HG03571 (cell line): ENCODE measurements around the gene TNP2.

Experiments
- ATAC-seq: cut with Tn5 transposase; IDR thresholded peaks from one replicate; pipeline ENCODE4 v1.9.1; 2021; ENCODE audit not compliant: unreplicated experiment

Gene TNP2

DNA sequence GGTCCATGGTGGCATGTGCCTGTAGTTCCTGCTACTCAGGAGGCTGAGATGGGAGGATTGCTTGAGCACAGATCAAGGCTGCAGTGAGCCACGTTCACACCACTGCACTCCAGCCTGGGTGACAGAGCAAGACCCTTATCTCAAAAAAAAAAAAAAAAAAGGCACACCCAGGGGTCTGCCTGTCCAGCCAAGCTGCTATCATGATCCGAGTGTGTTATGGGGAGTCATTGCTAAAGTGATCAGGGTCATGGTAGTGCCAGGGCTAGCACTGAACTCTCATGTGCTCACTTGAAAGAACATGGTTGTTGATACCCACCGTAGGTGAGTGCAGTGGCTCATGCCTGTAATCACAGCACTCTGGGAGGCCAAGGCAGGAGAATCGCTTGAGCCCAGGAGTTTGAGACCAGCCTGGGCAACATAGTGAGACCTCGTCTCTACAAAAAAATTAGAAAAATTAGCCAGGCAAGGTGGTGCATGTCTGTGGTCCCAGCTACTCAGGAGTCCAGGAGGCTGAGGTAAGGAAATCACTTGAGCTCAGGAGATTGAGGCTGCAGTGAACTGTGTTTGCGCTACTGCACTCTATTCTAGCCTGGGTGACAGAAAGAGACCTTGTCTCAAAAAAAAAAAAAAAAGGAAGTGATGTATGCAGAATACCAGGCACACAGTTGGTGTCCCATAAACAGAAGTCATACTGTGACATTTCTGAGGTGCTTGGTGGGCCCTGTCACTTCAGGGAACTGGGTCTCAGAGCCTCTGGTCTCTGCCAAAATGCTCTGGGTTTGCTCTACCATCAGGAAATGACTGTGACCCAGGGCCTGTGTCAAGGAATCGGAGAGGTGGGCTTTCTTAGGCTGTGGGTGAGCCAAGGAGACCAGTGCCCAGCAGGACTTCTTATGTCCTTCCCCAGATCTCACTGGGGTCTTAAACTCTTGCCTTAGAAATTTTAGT, 9.8 kb upstream of the TNP2 start:
- ATAC-seq, result no peak

DNA sequence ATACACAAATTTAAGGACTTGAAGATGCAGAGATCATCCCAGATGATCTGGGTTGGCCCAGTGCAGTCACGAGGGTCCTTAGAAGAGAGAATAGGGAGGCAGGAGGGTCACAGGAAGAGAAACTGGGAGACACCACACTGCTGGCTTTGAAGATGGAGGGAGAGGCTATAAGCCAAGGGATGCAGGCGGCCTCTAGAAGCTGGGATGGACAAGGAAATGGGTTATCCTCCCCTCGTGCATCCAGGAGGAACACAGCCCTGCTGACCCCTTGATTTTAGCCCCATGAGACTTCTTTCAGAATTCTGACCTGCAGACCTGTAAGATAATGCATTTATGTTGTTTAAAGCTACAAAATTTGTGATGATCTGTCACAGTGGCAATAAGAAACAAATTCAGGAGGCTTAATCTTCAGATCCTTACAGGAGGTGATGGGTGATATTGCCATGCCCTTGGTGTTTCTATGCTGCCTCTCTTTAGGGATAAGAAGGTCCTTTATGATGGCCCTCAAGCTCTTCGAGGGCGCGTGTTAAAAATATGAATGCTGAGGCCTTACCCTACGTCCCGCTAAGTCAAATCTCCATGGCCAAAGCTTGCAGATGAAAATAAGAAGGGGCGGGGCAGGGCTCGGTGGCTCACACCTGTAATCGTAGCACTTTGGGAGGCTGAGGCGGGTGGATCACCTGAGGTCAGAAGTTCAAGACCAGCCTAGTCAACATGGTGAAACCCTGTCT, 8.6 kb upstream of the TNP2 start:
- no peak for ATAC-seq

DNA sequence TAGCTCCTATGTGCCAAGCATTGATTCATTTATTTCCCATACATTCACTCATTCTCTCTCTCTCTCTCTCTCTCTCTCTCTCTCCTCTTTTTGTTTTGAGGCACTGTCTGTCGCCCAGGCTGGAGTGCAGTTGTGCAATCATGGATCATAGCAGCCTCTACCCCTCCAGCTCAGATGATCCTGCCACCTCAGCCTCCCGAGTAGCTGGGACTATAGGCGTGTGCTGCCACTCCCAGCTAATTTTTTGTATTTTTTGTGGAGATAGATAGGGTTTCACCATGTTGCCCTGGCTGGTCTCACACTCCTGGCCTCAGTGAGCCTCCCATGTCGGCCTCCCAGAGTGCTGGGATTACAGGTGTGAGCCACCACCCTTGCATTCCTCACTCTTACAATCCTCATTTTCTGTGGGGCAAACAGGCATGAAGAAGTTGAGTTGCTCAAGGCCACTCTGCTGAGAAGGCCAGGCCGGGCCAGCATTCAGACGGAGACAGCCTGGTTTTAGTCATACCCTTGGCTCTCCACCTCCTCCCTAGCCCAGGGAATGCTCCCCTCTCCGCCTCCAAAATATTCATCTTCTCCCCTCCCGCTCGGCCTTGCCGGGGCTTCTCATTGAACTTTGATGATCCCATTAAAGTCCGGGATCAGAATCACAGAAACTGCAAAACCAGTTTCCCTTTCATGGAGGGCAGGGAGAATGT, 7.9 kb upstream of the TNP2 start:
- no peak for ATAC-seq

DNA sequence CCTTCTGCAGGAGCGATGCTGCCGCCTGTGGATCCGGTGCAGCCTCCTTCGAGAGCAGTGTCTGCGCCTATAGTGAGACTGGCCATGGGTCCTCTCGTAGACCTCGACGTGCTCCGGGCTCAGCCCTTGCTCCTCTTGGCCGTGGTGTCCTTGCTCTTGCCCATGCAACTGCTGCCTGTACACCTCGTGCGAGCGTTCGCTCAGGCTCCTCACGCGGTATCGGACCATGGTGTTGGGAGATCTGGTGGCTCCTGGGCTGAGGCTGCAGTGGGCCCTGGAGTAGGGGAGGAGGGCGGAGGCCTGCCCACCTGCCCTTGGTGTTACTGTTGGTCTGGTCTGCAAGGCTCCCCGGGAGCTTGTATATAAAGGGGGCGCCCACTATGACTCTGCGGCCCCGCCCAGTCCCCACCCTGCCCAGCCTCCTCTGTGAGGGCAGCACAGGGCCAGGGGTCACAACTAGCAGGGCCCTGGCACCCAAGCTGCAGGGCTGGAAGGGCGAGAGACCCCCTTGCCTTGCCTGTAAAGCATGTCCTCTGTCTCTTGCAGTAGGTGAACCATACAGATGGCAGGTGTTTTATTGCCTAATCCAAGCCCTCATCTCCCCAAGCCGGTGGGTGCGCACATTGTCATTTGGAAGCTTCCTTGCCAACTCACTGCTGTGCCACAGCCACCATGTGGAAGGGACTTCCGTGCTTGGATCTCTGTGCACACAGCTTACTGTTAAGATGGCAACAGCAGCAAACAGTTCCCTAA, 7.2 kb upstream of the TNP2 start, which contains the start of gene PRM2:
Gene PRM2, minus strand, starts transcription at position 338 of the 753 bp plus-strand sequence. Its CDS starts 110 bp downstream, at position 228.
- no peak for ATAC-seq

DNA sequence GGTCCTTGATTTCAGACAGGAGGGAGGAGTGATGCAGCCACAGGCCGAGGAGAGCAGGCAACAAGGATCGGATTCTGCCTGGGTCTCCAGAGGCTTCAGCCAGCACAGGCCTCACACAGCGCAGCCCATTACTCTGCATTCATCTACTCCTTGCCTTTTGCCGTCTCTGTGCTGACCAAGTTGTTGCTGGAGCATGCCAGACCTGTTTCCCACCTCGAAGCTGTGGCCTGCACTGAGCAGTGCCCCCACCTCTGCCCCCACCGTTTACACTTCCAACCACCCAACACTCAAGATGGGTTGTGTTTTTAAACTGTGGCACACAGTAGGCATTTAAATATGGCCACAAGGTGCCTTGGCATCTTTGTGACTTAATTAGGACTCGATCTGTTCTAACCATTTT, 5.8 kb upstream of the TNP2 start:
- ATAC-seq, result no peak

DNA sequence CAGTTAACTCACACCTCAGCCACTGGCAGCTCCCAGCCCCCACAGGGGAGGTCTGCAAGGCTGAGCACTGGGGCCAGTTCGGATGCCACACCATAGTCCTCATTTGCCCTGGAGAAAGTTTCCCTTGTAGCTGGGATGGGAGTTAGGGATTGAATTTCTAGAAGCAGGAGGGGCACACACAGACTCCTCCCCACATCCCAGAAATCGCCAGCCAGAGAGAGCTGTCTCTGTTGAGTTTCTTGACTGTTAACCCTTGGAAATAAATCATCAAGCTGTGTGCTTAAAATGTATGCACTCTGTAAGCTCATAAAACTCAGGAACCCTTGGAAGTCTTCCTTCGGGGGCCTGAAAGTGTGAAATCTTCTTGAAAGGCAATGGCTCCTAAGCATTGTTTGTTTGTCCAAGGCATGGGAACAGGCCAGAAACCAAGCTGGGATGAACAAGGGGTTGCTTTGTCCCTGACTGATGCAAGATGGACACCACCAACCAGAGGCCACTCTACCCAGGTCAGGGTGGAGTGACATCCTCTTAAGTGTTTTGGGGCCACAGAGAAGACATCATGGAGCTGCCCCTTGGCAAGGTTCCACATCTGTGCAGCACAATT, 4.7 kb upstream of the TNP2 start:
- no peak for ATAC-seq

DNA sequence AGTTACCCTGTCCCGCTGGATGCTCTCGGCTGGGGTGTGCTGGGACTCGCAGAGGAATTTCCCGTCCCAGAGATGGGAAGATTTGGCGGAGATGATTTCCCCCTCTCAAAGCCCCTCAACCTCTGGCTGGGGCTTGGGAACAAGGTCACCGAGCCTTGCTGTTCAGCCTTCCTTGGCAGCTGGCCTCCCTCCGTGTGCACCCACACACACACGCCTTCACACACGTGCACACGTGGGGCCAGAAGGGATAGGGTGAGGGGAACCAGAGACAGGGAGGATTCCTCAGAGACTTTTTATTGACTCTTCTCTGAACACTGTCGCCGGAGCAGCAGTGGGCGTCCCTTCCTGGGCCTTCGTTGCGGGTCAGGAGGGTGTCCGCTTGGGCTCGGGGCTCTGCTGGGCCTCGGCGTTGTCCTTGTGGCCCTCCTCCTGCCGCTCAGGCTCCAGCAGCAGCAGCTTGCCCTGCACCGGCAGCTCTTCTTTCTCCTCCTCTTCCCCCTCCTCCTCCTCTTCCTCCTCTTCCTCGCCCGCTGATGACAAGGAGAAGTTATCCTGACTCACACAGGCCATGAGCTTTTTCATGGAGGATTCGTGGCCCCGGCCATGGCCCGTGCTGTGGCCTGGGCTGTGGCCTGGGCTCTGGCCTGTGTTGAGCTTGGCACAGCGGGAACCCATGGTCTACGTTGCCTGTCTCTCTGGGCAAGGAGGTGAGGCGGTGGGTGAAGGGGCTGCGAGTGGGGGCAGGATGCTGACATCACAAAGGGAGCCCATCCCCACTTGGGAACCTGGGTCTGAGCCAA, 4.0 kb upstream of the TNP2 start, which contains the start of gene PRM3:
Gene PRM3, minus strand, starts transcription at position 709 of the 800 bp plus-strand sequence. Its CDS starts 34 bp downstream, at position 675.
- ATAC-seq, result no peak

DNA sequence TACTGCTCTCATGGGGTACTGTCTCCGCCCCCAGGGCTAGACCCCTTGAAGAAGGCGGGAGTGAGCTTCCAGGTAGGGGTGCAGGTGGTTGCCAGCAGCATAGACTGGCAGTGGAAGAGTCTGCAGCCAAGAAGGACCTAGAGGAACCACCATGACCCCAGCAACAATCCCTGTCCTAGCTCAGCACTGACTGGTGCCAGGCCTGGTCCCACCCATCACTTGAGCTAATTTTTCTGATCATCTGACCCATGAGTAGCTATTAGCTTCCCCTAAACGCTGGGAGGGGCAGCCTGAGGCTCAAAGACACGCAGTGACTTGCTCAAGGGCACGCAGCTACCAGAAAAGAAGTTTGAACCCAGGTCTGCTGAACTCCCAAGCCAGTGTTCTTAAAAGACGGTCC, 3.4 kb upstream of the TNP2 start:
- no peak for ATAC-seq

DNA sequence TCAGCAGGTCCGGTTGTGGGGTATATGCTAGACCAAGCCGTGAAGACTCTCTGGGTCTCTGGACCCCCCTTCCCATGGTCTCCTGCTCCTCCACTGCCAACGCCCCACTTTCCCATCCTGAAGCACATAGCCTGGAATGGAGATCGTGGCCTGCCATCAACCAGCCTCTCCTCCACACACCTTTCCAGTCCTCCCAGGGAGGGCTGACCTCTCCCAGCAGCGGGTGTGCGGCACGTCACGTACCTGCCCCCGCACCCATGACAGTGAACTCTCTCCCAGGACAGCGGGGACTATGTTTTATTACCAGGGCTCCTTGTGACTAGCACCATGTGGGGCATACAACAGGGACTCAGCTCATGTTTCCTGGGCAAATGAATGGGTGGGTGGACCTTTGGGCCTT, 2.5 kb upstream of the TNP2 start:
- no peak for ATAC-seq

DNA sequence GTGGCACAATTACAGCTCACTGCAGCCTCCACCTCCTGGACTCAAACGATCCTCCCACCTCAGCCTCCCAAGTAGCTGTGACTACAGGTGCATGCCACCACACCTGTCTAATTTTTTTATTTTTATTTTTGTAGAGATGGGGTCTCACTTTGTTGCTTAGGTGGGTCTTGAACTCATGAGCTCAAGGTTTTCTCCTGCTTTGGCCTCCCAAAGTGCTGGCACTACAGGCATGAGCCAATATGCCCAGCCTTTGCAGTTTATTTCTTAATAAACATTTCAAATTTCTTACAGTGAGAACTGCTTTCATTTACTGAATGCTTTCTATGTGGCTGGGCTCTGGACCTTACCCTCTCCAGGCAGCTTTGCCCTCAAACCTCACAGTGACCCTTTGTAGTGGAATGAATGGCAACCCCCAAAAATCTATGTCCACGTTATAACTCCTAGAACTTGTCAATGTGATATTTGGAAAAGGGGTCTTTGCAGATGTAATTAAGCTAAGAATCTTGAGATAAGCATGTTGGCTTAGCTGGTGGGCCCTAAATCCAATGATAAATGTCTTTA, 1.6 kb upstream of the TNP2 start:
- ATAC-seq, result no peak

DNA sequence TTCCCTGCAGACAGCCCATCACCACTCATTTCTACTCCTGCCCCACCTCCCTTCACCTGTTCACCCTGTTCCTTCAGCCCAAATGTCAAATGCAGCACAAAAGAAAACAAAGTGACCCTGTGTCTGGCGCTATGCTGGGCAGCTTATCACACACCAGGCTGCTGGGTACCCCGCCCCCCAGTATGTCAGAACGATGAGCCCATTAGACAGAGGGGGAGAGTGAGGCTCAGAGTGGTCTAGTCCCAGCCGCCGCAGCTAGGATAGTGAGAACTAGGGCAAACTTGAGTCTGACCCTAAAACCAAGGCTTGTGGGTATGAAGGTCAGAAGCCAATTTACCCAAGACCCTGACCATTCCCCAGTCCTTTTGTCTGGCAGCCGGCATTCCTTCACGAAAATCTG, 4.0 kb downstream of the TNP2 start:
- no peak for ATAC-seq

DNA sequence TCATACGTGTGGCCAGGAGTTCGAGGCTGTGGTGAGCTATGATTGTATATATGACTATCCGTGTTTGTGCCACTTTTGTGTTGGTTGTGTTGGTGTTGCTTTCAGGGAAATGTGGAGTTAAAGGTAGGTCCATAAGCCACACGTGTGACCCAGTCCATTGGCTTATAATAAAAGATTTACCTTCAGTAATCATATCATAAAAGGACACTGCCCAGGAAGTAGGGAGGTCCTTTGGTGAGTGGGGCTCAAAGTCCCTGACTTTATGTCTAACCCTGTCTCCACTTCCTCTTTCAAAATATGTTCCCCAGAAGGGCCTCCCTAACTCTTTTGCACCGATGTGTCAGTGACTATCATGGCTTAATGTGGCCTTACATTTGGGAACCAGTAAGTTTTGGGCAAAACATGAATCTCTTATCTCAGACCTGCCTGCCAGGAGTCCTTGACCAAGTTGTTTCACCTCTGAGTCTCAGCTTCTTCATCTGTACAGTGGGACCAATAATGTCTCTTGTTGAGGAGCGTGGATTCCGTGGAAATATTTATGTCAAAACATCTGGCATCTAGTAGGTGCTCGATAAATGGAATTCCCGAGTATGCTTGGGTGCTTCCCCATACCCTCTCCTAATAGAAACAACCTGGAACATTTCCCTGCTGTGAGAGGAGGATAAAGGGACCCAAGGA, 4.8 kb downstream of the TNP2 start:
- ATAC-seq, result no peak

DNA sequence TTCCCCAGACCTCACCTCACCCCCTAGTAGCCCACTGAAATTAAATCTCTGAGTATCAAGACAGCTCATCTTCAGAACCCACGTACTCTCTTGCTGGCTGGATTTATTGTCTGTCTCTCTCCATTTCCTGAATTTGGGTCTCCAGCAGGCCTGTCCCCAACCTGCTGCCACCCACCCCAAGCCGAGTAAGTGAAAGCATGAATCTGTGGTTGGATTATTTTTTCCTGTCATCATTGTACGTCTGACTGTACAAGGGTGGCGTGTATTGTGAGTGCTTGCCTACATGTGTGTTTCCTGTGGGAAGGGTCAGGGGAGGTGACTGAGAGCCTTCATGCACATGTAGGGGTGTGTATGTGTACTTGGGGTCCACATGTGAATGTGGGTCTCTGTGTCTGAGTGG, 5.4 kb downstream of the TNP2 start:
- no peak for ATAC-seq

DNA sequence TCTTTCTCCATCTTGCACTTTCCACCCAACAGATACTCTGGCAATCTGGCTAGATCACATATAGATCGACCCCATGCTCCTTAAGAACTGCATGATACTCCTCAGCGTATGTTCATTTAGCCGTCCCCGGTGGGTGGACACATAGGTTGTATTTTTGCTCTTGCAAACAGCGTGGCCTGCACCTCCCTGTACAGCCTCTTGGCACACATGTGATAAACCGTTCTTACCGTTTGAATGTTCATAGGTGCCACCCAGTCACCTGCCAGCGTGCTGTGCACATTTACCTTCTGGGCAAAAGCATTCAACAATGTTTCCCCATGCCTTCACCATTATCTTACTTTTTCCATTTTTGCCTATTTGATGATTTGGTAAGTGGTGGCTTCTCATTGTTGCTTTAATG, 6.2 kb downstream of the TNP2 start:
- no peak for ATAC-seq

DNA sequence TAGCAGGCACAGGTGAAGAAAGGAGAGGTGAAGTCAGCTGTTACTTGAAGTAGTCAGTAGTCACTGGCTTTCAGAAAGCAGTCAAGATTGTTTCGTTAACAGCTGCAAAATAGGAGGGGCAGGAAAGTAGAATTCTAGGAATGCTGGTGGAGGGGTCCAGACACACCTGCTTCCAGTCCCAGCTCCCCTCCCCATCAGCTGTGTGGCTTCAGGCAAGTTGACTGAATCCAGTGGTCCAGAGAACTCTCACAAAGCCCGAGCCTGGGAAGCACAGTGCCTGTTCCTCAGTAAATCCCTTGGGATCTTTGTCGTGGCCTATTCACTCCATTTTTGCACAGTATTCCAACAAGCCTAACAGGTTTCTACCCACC, 8.5 kb downstream of the TNP2 start:
- ATAC-seq, result no peak

DNA sequence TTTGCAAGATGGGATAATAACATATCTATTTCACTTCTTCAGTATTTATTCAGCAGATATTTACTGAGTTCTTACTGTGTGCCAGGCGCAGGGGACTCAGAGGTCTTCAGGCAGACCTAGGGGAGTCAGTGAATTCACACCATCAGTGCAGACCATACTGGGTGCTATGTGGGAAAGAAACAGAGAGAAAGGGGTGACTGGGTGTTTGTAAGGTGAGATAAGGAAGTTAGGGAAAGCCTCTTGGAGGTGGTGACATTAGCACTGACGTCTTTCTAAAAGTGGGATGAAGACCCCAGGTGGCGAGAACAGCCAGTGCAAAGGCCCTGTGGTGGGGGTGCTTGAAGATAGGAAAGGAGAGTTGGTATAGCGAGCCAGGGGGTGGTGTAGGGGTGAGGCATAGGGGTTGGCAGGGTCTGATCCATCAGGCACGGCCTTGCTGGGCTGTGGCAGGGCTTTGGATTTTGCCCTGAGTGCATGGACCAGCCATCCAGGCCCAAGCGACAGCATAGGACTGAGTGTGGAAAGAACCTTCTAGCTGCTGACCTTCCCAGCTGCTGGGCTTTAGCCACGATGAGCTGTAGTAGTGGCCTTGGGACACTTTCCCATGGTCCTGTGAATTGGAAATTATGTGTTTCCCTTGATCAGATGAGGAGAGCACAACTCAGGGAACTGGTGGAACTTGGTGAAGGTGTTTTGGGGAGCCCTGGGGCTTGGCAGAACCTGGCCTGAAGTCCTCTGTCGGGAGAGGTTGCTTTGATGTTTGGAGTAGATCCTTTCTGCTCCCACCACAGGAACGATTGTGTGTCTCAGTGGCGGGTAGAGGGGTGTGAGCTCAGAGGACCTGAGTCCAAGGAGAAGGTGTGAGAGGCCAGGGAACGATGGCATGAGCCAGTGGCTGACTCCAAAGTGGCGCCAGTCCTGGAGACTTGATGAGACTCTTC, 9.2 kb downstream of the TNP2 start:
- ATAC-seq, result no peak
